ENCODE measurements around the gene TPM2. TPM values are rescaled to one million over a fixed set of nuclear protein-coding genes. Genes with fewer than 3 reads are reported as not detected.

Gene TPM2
- total RNA-seq: 100 to 1,000 TPM; 599 to 915 TPM

DNA sequence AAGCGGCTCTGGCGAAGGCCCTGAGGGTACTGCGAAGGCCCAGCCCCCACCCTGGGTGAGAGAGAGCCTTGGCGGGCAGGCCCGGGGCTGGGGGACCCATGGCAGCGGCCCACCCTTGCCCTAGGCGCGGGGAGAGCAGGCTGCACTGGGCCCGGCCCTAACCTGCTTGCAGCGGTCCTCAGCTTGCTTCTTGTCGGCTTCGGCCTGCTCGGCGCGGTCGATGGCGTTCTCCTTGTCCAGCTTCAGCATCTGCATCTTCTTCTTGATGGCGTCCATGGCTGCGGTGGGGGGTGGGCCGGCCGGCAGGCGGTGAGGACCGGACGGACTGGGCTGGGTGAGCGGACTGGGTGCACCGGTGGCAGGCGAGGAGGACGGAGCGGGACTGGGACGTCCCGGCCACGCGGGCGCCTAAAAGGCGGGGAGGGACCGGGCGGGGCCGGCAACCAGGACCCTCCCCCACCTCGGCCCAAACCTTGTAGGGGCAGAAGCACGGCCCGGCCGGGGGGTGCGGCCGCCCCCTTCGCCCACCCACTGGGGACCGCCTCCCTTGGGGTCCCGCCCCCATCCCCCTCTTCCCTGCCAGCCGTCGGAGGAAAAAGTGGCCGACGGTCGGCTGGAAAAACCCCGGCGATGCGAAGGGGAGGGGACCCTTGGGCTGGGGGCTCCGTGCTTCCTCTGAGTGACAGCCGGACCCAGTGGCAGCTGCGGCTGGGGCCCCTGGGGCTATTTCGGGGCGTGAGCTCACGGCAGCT is at the start of gene TPM2:
Gene TPM2 (minus strand): TSS at position 384 of the 752 bp plus-strand sequence. CDS start 108 bp downstream, at position 276.
- TF ChIP-seq, protein P1, sequence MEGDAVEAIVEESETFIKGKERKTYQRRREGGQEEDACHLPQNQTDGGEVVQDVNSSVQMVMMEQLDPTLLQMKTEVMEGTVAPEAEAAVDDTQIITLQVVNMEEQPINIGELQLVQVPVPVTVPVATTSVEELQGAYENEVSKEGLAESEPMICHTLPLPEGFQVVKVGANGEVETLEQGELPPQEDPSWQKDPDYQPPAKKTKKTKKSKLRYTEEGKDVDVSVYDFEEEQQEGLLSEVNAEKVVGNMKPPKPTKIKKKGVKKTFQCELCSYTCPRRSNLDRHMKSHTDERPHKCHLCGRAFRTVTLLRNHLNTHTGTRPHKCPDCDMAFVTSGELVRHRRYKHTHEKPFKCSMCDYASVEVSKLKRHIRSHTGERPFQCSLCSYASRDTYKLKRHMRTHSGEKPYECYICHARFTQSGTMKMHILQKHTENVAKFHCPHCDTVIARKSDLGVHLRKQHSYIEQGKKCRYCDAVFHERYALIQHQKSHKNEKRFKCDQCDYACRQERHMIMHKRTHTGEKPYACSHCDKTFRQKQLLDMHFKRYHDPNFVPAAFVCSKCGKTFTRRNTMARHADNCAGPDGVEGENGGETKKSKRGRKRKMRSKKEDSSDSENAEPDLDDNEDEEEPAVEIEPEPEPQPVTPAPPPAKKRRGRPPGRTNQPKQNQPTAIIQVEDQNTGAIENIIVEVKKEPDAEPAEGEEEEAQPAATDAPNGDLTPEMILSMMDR (IDR thresholded peaks at IDR 0.05): no peak
- Histone ChIP-seq H3K27me3 (no peaks in the 10 kb centered on the region), H3K36me3 (peaks cover 27% of the 10 kb centered on the region), H3K27ac (peak within 1 kb of the TSS; percentile 97 to 99), H3K4me1 (peaks cover 0 to 56% of the 10 kb centered on the region in 2 donors), H3K9me3 (no peaks in the 10 kb centered on the region), H3K4me3 (peak within 1 kb of the TSS; percentile 70 to 74)
- DNase-seq (ENCODE audit: low spot score): peak; percentile 67

DNA sequence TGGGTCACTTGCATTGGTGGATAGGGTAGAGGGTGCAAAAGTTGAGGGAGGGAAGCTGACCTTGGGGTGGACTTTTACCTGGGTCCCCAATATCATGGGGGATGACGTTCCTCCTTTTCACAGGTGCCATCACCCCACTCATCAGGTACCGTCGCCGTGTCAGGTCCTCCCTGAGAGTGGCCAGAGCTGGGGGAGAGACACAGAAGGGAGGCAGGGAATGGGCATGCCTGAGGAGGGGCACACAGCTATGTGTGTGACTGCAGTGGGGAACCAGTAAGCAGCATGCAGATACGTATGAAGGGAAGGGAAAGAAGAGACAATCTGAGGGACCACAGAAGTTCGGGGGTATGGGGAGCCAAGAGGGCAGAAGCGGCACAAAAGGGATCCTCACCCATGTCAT is 49.2 kb upstream of the TPM2 start:
- Histone ChIP-seq H3K9me3 (no peaks in the 10 kb centered on the region), H3K27me3 (no peaks in the 10 kb centered on the region), H3K4me1 (peaks cover 0 to 9% of the 10 kb centered on the region in 2 donors), H3K4me3 (no peak overlapping the region), H3K27ac (no peak overlapping the region), H3K36me3 (peaks cover 95% of the 10 kb centered on the region)
- TF ChIP-seq, protein P1 (IDR thresholded peaks at IDR 0.05): no peak
- no peak for DNase-seq (ENCODE audit: low spot score)

DNA sequence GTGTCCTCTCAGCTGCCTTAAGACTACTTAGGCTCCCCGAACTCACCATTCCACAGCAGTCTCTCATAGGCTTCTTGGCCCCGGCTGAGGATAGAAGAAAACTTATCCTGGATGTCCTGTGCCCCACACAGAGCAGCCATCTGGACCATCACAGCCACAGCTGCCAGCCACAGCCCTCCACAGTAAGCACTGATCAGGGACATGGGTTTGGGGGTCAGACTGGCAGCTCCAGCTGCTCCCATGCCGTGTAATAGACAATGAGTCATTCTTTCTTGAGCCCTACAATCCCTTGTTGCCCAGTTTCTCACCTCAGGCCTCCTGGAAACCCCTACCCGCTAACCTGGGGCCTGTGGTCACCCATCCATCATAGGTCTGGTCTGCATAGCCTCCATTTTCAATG is 48.5 kb upstream of the TPM2 start:
- TF ChIP-seq, protein P1 (IDR thresholded peaks at IDR 0.05): no peak
- Histone ChIP-seq H3K36me3 (peaks cover 88% of the 10 kb centered on the region), H3K9me3 (no peaks in the 10 kb centered on the region), H3K4me1 (peaks cover 0 to 15% of the 10 kb centered on the region in 2 donors), H3K27me3 (no peaks in the 10 kb centered on the region), H3K27ac (no peak overlapping the region), H3K4me3 (no peak overlapping the region)
- no peak for DNase-seq (ENCODE audit: low spot score)

DNA sequence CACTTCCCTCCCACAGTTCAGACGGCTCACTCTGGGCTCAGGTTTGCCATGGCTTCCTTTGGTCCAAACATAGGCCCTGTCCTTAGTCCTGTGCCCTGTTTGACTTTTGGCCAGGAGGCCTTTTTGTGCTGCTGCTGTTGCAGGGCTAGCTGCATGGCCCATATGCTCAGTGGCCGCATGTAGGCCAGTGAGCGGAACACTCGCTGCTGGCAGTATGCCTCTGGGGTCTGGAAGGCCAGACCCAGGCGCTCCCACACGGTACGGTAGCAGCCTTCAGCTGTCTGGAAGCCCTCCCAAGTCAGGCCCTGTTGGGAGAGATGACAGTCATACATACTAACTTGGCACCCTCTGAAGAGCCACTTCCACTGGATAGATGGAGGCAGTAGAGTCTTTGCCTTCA is 47.4 kb upstream of the TPM2 start:
- Histone ChIP-seq H3K4me3 (no peak overlapping the region), H3K9me3 (no peaks in the 10 kb centered on the region), H3K27me3 (no peaks in the 10 kb centered on the region), H3K4me1 (peaks cover 0 to 13% of the 10 kb centered on the region in 2 donors), H3K27ac (no peak overlapping the region), H3K36me3 (peaks cover 77% of the 10 kb centered on the region)
- TF ChIP-seq, protein P1 (IDR thresholded peaks at IDR 0.05): no peak
- DNase-seq (ENCODE audit: low spot score): no peak

DNA sequence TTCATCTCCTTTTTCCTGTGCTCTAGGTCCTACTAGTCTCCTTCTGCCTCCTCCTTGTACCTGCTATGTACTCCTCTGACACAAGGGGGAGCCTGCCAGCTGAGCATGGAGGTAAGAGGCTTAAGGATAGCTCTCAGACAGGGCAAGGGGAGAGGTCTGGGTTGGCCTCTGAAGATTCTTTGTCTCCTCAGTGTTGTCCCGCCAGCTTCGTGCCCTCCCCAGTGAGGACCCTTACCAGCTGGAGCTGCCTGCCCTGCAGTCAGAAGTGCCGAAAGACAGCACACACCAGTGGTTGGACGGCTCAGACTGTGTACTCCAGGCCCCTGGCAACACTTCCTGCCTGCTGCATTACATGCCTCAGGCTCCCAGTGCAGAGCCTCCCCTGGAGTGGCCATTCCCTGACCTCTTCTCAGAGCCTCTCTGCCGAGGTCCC is 46.5 kb upstream of the TPM2 start:
- TF ChIP-seq, protein P1 (IDR thresholded peaks at IDR 0.05): peak; percentile 66 to 80
- no peak overlapping the region for H3K4me3 ChIP-seq
- DNase-seq (ENCODE audit: low spot score): peak; percentile 72
- H3K27me3 ChIP-seq: no peaks in the 10 kb centered on the region
- H3K27ac ChIP-seq: peak overlapping the region in 1 of 2 donors; percentile 6
- H3K36me3 ChIP-seq: peaks cover 68% of the 10 kb centered on the region
- H3K9me3 ChIP-seq: no peaks in the 10 kb centered on the region
- peaks cover 0 to 15% of the 10 kb centered on the region in 2 donors for H3K4me1 ChIP-seq

Data from right atrium auricular region (tissue), 2 donors.